C4-2B (cell line): ENCODE measurements around the gene BLNK.

Experiments used
- ZFX ChIP-seq: fragments of 450-650 bp; IDR thresholded peaks from 2 replicates; pipeline ENCODE4 v1.6.1; 2017
- TF ChIP-seq, protein P1 (sequence below): fragments of 450-650 bp; conservative IDR thresholded peaks from 2 replicates; pipeline ENCODE4 v1.5.1; 2017; ENCODE audit warnings: mild to moderate bottlenecking

GRCh38 chr10:96285331-96285752 lies 14.0 kb upstream of the BLNK start:
- TF ChIP-seq, protein P1, sequence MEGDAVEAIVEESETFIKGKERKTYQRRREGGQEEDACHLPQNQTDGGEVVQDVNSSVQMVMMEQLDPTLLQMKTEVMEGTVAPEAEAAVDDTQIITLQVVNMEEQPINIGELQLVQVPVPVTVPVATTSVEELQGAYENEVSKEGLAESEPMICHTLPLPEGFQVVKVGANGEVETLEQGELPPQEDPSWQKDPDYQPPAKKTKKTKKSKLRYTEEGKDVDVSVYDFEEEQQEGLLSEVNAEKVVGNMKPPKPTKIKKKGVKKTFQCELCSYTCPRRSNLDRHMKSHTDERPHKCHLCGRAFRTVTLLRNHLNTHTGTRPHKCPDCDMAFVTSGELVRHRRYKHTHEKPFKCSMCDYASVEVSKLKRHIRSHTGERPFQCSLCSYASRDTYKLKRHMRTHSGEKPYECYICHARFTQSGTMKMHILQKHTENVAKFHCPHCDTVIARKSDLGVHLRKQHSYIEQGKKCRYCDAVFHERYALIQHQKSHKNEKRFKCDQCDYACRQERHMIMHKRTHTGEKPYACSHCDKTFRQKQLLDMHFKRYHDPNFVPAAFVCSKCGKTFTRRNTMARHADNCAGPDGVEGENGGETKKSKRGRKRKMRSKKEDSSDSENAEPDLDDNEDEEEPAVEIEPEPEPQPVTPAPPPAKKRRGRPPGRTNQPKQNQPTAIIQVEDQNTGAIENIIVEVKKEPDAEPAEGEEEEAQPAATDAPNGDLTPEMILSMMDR = no peak
- TF ChIP-seq ZFX = no peak
